ENCODE results near the gene PLIN5. TPM values are rescaled to one million over a fixed set of nuclear protein-coding genes. Genes with fewer than 3 reads are reported as not detected.

PLIN5 gene
- total and polyA plus RNA-seq, 7 donors = 0.69 to 10.0 (median 3.0) TPM

DNA sequence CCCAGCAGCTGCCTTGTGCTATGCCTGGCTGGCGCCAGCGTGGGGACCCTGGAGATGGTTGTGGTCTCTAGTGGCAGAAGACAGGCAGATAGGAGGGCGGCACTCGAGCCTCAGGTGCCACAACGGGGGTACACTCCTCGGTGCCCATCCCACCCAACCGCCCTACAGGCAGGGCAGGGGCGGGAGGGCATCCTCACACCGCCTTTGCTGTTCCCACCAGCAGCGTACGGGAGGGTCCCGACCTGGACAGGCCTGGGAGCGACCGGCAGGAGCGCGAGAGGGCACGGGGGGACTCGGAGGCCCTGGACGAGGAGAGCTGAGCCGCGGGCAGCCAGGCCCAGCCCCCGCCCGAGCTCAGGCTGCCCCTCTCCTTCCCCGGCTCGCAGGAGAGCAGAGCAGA is 33.3 kb downstream of the PLIN5 start:
- no peak for TF ChIP-seq POLR2A (IDR thresholded peaks at IDR 0.05)
- TF ChIP-seq EP300 (IDR thresholded peaks at IDR 0.05) = no peak
- TF ChIP-seq POLR2AphosphoS5 (IDR thresholded peaks at IDR 0.05) = peak in 2 of 4 donors; percentile 23 to 34
- TF ChIP-seq, protein P1, sequence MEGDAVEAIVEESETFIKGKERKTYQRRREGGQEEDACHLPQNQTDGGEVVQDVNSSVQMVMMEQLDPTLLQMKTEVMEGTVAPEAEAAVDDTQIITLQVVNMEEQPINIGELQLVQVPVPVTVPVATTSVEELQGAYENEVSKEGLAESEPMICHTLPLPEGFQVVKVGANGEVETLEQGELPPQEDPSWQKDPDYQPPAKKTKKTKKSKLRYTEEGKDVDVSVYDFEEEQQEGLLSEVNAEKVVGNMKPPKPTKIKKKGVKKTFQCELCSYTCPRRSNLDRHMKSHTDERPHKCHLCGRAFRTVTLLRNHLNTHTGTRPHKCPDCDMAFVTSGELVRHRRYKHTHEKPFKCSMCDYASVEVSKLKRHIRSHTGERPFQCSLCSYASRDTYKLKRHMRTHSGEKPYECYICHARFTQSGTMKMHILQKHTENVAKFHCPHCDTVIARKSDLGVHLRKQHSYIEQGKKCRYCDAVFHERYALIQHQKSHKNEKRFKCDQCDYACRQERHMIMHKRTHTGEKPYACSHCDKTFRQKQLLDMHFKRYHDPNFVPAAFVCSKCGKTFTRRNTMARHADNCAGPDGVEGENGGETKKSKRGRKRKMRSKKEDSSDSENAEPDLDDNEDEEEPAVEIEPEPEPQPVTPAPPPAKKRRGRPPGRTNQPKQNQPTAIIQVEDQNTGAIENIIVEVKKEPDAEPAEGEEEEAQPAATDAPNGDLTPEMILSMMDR (IDR thresholded peaks at IDR 0.05) = no peak
- Histone ChIP-seq H3K36me3 (peaks cover 22 to 95% (median 59%) of the 10 kb centered on the region in 4 donors), H3K27ac (peak overlapping the region in 2 of 4 donors; percentile 52 to 66)

DNA sequence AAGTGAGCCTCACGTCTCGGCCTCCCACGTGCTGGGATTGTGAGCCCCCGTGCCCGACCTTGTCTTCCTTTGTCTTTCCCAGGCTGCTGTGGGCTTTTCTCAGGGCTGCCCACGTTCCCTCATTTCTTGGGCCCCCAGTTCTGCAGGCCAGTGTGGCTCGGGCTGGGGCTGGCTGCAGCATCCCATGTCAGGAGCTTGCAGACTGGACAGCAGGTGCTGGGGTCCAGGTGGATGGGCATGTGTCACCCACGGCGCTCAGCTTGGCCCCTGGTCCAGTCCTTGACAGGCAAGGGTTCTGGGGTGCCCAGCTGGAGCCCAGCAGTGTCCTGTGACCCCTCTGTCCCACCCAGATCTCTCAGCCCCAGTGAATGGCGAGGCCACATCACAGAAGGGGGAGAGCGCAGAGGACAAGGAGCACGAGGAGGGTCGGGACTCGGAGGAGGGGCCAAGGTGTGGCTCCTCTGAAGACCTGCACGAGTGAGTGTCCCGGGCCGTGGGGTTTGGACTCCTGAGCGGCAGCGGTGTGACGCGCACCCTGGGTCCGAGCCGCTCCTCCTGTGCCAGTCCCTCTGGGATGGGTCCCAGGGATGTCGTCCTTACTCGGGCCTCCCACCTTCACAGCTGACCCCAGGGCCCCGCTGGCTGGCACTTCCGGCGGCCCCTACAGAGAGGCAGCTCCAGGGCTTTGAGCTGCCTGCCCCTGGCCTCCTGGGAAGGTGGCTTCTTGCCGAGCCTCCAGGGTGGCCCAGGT is 34.0 kb downstream of the PLIN5 start:
- intact Hi-C loops (cut with DNase I) = no loop called here
- peak; percentile 65 for DNase-seq
- Histone ChIP-seq H3K36me3 (peaks cover 20 to 95% (median 61%) of the 10 kb centered on the region in 4 donors), H3K9me3 (no peaks in the 10 kb centered on the region), H3K4me3 (no peak overlapping the region), H3K27ac (peak overlapping the region in 2 of 4 donors; percentile 52 to 66), H3K27me3 (no peaks in the 10 kb centered on the region), H3K4me1 (peaks cover 0 to 16% (median 9%) of the 10 kb centered on the region in 4 donors)
- WGBS, 2 donors = 94% methylated on average over 29 of the region's 29 CpGs
- TF ChIP-seq, protein P1 (IDR thresholded peaks at IDR 0.05) = no peak
- TF ChIP-seq EP300 (IDR thresholded peaks at IDR 0.05) (no peak), POLR2AphosphoS5 (IDR thresholded peaks at IDR 0.05) (no peak), POLR2A (IDR thresholded peaks at IDR 0.05) (no peak)

More for the DNA sequence above, 33.3 kb downstream of the PLIN5 start:
- Histone ChIP-seq H3K4me3 (no peak overlapping the region), H3K9me3 (no peaks in the 10 kb centered on the region), H3K27me3 (no peaks in the 10 kb centered on the region), H3K4me1 (peaks cover 0 to 22% (median 15%) of the 10 kb centered on the region in 4 donors)
- DNase-seq = no peak
- intact Hi-C loops (cut with DNase I) = no loop called here
- 93 to 95% methylated on average over 25 of the region's 25 CpGs for WGBS, 2 donors

DNA sequence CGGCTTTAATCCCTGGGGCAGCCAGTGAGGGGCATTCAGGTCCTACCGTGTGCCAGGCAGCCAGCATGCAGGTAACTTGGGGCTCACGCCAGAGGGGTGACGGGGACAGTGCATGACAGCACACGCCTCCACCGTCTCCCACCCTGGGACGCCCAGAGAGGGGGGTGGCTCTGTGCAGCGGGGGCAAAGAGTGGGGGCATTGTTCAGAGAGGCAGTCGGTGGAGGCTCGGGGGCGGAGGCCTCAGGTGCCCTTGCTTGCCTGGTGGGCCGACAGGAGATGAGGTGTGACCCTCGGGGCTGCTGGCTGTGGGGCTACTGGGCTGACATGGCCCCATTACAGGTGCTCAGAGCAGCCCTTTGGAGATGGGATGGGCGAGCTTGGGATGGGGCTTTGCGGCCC is 35.2 kb downstream of the PLIN5 start:
- no peak for DNase-seq
- no peak for TF ChIP-seq EP300 (IDR thresholded peaks at IDR 0.05)
- TF ChIP-seq POLR2AphosphoS5 (IDR thresholded peaks at IDR 0.05) = no peak
- TF ChIP-seq, protein P1 (IDR thresholded peaks at IDR 0.05) = no peak
- no peak for TF ChIP-seq POLR2A (IDR thresholded peaks at IDR 0.05)
- WGBS, 2 donors = 95 to 96% methylated on average over 15 of the region's 15 CpGs
- Histone ChIP-seq H3K27ac (peak overlapping the region in 1 of 4 donors; percentile 10), H3K4me3 (no peak overlapping the region), H3K36me3 (peaks cover 20 to 92% (median 59%) of the 10 kb centered on the region in 4 donors), H3K4me1 (peaks cover 0 to 8% (median 5%) of the 10 kb centered on the region in 4 donors), H3K27me3 (no peaks in the 10 kb centered on the region), H3K9me3 (no peaks in the 10 kb centered on the region)
- intact Hi-C loops (cut with DNase I) = no loop called here

DNA sequence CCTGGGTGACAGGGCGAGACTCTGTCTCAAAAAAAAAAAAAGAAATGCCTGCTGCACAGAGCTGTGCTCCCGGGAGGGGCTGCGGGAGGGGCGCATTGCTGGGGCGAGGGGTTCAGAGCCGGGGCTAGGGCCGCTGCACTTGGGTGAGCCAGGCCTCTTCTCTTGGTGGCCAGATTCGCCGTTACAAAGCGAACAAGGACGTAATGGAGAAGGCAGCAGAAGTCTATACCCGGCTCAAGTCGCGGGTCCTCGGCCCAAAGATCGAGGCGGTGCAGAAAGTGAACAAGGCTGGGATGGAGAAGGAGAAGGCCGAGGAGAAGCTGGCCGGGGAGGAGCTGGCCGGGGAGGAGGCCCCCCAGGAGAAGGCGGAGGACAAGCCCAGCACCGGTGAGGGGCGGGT is 35.7 kb downstream of the PLIN5 start:
- TF ChIP-seq, protein P1 (IDR thresholded peaks at IDR 0.05) = no peak
- TF ChIP-seq POLR2AphosphoS5 (IDR thresholded peaks at IDR 0.05) (no peak), POLR2A (IDR thresholded peaks at IDR 0.05) (no peak), EP300 (IDR thresholded peaks at IDR 0.05) (no peak)
- no peak for DNase-seq
- Histone ChIP-seq H3K9me3 (no peaks in the 10 kb centered on the region), H3K4me3 (no peak overlapping the region), H3K27me3 (no peaks in the 10 kb centered on the region), H3K4me1 (peaks cover 0 to 4% (median 2%) of the 10 kb centered on the region in 4 donors), H3K36me3 (peaks cover 21 to 92% (median 59%) of the 10 kb centered on the region in 4 donors), H3K27ac (no peak overlapping the region)
- 96 to 97% methylated on average over 23 of the region's 23 CpGs for WGBS, 2 donors
- intact Hi-C loops (cut with DNase I) = no loop called here
